Ishikawa (cell line): Measurements from ENCODE around the gene BBS9.

Experiments used
- CEBPB ChIP-seq: IDR thresholded peaks from 2 replicates; pipeline ENCODE4 v1.6.1; 2012
- CREB1 ChIP-seq: IDR thresholded peaks from 2 replicates; pipeline ENCODE4 v1.6.1; 2012; ENCODE audit warnings: low read depth
- EGR1 ChIP-seq: IDR thresholded peaks from 2 replicates; pipeline ENCODE4 v1.6.1; 2012
- EP300 ChIP-seq: IDR thresholded peaks from 2 replicates; pipeline ENCODE4 v1.6.1; 2012; ENCODE audit warnings: borderline replicate concordance
- FOXM1 ChIP-seq: IDR thresholded peaks from 2 replicates; pipeline ENCODE4 v1.6.1; 2012; ENCODE audit warnings: low read depth, borderline replicate concordance
- MAX ChIP-seq: IDR thresholded peaks from 2 replicates; pipeline ENCODE4 v1.6.1; 2012
- NFIC ChIP-seq: IDR thresholded peaks from 2 replicates; pipeline ENCODE4 v1.6.1; 2012
- RAD21 ChIP-seq: IDR thresholded peaks from 2 replicates; pipeline ENCODE4 v1.6.1; 2012; ENCODE audit warnings: low read depth
- REST ChIP-seq: IDR thresholded peaks from 2 replicates; pipeline ENCODE4 v1.6.1; 2012; ENCODE audit warnings: low read depth, mild to moderate bottlenecking
- TAF1 ChIP-seq: IDR thresholded peaks from 2 replicates; pipeline ENCODE4 v1.6.1; 2012; ENCODE audit warnings: low read depth, mild to moderate bottlenecking
- TCF12 ChIP-seq: IDR thresholded peaks from 2 replicates; pipeline ENCODE4 v1.6.1; 2012; ENCODE audit warnings: low read depth
- TEAD4 ChIP-seq: IDR thresholded peaks from 2 replicates; pipeline ENCODE4 v1.6.1; 2012
- USF1 ChIP-seq: IDR thresholded peaks from 2 replicates; pipeline ENCODE4 v1.6.1; 2012
- YY1 ChIP-seq: IDR thresholded peaks from 2 replicates; pipeline ENCODE4 v1.6.1; 2012; ENCODE audit warnings: low read depth
- ZBTB7A ChIP-seq: IDR thresholded peaks from 2 replicates; pipeline ENCODE4 v1.6.1; 2012; ENCODE audit warnings: low read depth

The BBS9 gene

GRCh38 chr7:33530664-33531063, 401.3 kb downstream of the BBS9 start:
- no peak for TF ChIP-seq CEBPB
- no peak for TF ChIP-seq USF1
- no peak for TF ChIP-seq MAX
- no peak for TF ChIP-seq CREB1
- TF ChIP-seq EP300: no peak
- no peak for TF ChIP-seq RAD21
- TF ChIP-seq ZBTB7A: no peak

- TF ChIP-seq MAX (no peak), TCF12 (no peak), EGR1 (no peak), USF1 (no peak), FOXM1 (no peak), ZBTB7A (no peak), REST (no peak), TEAD4 (no peak), EP300 (no peak), NFIC (no peak), TAF1 (no peak), YY1 (no peak), CEBPB (no peak), CREB1 (no peak), RAD21 (no peak)
Measured at GRCh38 chr7:33531888-33532287, 402.5 kb downstream of the BBS9 start.

GRCh38 chr7:33534833-33535232, 405.5 kb downstream of the BBS9 start:
- TF ChIP-seq ZBTB7A (no peak), REST (no peak), RAD21 (no peak), NFIC (no peak), TEAD4 (no peak)

GRCh38 chr7:33535989-33536388, 406.6 kb downstream of the BBS9 start:
- TF ChIP-seq CREB1 (no peak), ZBTB7A (no peak), NFIC (no peak), TAF1 (no peak), CEBPB (no peak), TEAD4 (no peak), TCF12 (no peak)

GRCh38 chr7:33536398-33537103, 407.2 kb downstream of the BBS9 start:
- TF ChIP-seq REST (no peak), EGR1 (no peak), ZBTB7A (no peak), FOXM1 (no peak), USF1 (no peak), EP300 (no peak), CEBPB (no peak), YY1 (no peak), TAF1 (no peak), CREB1 (no peak), RAD21 (no peak), NFIC (no peak), TCF12 (no peak), MAX (no peak), TEAD4 (no peak)
